Measurements from ENCODE around the gene HIP1.

DNA sequence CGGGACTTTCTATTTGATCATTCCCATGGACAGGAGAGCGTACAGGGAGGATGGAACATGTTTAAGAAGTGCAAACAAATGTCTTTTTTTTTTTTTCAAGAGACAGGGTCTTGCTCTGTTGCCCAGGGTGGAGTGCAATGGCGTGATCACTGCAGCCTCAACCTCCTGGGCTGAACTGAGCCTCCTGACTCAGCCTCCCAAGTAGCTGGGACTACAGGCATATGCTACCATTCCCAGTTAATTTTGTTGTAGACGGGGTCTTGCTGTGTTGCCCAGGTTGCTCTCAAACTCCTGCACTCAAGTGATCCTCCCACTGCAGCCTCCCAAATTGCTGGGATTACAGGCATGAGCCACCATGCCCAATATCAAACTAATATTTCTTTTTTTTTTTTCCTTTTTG lies 206.1 kb downstream of the HIP1 start:
- TF ChIP-seq EZH2phosphoT487 (IDR thresholded peaks at IDR 0.05): no peak
- TF ChIP-seq, protein P1, sequence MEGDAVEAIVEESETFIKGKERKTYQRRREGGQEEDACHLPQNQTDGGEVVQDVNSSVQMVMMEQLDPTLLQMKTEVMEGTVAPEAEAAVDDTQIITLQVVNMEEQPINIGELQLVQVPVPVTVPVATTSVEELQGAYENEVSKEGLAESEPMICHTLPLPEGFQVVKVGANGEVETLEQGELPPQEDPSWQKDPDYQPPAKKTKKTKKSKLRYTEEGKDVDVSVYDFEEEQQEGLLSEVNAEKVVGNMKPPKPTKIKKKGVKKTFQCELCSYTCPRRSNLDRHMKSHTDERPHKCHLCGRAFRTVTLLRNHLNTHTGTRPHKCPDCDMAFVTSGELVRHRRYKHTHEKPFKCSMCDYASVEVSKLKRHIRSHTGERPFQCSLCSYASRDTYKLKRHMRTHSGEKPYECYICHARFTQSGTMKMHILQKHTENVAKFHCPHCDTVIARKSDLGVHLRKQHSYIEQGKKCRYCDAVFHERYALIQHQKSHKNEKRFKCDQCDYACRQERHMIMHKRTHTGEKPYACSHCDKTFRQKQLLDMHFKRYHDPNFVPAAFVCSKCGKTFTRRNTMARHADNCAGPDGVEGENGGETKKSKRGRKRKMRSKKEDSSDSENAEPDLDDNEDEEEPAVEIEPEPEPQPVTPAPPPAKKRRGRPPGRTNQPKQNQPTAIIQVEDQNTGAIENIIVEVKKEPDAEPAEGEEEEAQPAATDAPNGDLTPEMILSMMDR (IDR thresholded peaks at IDR 0.05): no peak
